GM12872 (cell line): Measurements from ENCODE around the gene SIRT5.

Experiments
- TF ChIP-seq, protein P1 (sequence below): IDR thresholded peaks from 3 replicates; pipeline ENCODE4 v1.5.1; 2011; ENCODE audit warnings: low read depth, mild to moderate bottlenecking, low read length, moderate library complexity; ENCODE audit not compliant: insufficient read depth

The SIRT5 gene

DNA sequence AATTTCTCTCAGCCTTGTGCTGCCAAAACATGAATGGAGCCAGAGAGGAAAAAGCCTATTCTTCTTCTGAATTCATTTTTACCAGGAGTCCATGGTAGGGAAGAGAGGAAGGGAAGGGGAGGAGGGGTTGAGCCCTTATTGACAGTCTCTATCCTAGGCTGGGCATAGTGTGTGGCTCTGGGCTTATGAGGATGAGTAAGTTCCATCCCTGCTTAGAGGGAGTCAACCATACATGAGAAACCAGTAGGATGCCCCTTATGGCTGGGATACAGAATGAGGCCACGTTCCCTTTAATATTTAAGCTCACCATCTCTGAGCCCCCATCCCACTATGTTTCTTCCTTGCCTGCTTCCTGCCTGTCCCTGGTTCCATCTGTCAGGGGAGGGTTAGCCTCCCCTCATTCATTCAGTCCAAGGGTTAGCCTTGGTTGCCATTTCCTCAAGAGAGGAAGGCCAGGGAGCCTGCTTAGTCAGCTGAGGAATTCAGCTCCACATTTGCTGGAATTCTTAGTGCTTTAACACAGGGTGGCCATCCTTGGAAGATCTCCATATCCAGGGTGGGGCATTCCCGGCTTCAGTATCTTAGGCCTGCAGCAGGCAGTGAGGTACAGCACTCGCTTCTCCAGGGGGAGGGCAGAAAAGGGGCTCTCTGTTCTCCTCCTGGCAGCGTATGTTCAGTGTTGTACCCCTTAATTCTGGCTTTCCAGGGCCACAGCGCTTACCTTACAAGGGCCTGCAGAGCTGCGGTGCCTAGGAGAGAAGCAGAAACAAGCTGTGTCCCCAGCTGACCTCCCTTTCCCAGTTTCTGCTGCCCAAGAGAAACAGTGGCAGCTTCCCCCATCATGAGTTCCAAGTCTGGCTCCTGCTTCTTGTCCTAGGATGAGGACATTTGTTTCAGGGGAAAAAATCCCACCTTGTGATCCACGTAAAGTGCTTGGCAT lies 12.5 kb downstream of the SIRT5 start:
- TF ChIP-seq, protein P1, sequence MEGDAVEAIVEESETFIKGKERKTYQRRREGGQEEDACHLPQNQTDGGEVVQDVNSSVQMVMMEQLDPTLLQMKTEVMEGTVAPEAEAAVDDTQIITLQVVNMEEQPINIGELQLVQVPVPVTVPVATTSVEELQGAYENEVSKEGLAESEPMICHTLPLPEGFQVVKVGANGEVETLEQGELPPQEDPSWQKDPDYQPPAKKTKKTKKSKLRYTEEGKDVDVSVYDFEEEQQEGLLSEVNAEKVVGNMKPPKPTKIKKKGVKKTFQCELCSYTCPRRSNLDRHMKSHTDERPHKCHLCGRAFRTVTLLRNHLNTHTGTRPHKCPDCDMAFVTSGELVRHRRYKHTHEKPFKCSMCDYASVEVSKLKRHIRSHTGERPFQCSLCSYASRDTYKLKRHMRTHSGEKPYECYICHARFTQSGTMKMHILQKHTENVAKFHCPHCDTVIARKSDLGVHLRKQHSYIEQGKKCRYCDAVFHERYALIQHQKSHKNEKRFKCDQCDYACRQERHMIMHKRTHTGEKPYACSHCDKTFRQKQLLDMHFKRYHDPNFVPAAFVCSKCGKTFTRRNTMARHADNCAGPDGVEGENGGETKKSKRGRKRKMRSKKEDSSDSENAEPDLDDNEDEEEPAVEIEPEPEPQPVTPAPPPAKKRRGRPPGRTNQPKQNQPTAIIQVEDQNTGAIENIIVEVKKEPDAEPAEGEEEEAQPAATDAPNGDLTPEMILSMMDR: no peak

DNA sequence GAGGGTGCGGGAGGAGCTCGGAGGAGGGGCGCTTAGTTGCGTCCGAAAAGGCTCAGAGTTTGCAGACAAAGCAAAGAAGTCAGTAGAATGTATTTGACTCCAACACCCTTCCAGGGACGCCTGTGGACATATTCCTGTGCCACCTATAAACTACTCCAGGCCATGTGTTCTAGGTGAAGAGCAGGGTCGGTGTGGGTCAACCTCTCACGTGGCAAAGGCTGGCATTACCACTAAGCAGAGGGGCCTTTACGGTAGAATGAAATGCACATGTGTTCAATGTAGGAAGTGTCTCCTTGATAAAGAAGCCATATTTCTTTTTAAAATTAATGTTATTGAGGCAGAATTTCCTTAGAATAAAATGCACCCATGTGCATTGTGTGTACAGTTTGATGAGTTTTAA lies 15.4 kb downstream of the SIRT5 start:
- TF ChIP-seq, protein P1: no peak

DNA sequence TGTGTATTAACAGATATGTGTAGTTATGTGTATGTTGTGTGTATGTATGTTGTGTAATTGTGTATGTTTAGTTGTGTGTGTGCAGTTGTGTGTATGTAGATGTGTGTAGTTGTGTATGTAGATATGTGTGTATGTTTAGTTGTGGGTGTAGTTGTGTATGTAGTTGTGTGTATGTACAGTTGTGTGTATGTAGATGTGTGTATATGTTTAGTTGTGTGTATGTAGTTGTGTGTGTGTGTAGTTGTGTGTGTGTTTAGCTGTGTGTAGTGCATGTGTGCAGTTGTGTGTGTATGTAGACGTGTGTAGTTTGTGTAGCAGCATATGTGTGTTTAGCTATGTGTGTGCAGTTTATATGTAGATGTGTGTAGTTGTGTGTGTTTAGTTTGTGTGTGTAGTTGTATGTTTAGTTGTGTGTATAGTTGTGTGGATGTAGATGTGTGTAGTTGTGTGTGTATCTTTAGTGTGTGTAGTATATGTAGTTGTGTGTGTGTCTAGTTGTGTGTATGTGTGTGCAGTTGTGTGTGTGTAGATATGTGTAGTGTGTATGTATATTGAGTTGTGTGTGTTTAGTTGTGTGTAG lies 16.3 kb downstream of the SIRT5 start:
- TF ChIP-seq, protein P1: no peak

DNA sequence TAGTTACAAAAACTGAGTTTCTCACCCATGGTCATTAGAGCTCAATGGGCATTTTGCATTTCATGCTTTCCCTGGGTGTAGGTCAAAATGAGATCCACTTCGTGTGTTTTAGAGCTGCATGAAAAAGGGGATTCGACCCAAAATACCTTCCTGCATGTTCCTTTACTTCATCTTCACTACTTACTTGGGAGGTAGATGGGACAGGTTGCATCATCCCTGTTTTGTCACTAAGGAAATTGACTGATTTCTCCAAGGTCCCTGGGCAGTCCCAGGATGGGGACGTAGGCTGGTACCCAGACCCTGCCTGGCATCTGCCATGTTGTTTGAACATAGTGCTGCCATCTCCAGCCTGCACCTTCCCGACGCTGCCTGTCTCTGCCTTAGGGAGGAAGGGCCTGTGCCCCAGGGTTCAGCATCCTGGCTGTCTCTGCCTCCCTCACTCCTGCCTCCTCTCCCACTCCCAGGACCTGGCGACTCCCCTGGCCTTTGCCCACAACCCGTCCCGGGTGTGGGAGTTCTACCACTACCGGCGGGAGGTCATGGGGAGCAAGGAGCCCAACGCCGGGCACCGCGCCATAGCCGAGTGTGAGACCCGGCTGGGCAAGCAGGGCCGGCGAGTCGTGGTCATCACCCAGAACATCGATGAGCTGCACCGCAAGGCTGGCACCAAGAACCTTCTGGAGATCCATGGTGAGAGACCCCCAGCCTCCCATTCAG lies 17.0 kb downstream of the SIRT5 start:
- TF ChIP-seq, protein P1: no peak

DNA sequence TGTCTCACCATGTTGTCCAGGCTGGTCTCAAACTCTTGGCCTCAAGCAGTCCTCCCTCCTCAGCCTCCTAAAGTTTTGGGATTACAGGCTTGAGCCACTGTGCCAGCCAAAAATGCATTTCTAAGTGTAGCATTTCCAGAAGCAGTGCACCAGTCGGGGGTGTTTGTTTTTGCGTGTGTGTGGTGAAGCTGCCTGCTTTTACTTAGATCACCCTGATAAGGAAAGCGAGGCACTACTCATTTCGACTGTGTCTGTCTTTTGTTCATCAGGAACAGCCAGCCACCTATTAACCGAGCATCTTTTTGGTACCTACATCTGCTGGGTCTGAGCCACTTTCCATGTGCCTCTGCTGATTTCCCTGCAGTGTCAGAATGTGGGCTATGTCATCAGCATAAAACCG lies 18.7 kb downstream of the SIRT5 start:
- TF ChIP-seq, protein P1: no peak

DNA sequence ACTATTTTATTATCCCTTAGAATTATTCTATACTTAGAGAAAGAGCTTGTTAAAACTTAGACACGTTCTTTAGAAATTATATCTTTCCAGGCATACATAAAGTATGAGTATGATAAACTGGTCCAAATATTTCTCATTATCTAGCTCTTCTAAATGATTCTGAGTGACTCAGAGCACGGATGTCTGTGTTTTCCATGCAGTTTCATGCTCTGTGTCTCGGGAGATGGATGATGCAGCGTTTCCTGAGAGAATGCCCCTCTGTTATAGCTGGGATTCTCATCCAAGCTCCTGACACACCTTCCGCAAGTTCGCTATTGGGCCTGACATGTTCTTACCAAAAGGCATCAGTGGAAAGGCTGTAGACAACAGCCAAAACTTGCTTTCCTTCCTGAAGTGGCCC lies 19.3 kb downstream of the SIRT5 start:
- TF ChIP-seq, protein P1: no peak

DNA sequence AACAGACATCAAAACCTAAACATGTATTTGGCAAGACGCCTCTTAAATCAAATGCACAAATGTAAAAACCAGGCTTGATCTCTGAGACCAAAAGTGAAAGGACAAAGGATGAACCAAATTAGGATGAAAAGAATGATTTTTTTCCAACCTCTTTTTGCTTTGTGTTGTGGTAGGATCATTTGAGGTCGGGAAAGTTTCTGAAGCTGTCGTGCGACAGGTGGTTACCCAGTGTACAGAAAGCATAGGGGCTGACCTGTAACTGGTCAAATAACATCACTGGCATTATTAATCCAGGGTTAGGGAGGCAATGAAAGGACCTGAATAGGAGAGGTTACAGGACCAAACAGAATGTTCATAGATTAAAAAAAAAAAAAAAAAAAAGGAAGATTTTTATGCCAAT lies 22.7 kb downstream of the SIRT5 start:
- TF ChIP-seq, protein P1: no peak
